DMS79 (cell line): Measurements from ENCODE around the gene SARS2.

Experiments used
- DNase-seq: peaks from one replicate; lab custom pipeline; 2025; lab: John Stamatoyannopoulos, UW

SARS2 gene

DNA sequence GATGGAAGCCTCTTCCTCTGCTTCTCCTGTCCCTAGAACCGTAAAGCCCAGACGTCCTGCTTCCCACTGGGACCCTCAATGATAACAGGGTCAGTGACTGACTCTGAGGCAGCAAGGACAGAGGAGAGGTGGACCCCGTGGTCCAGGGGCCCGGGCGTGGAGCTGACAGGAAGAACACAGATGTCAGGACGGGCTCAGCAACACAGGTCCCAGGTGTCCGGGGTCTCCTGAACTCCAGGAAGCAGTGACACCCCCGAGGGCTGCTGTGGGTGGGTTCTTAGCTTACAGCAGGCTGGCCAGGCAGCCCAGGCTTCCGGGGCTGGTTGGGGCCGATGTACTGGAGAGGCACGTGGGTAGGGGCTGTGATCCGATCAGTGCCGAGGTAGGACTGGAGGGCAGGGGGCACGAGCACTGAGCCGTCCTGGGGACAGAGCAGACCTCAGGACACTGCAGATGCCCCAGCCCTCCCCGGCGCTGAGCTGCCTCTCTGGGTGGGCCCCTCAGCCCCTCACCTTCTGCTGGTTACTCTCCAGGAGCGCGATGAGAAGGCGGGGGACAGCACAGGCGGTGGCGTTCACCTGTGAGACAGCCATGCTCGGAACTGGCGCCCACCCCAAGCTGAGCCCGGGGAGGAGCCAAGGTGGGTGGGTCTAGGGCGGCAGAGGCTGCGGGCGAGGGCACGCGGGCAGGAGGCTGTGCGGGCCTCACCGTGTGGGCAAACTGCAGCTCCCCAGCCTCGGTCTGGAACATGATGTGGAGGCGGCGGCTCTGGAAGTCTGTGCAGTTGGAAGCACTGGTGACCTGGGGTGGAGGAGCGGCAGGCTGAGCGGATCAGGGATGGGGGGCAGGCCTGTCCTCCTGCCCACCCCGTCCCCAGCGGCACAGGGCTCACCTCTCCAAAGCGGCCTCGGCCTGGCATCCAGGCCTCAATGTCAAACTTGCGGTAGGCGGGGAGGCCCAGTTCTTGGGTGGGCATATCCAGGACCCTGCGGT is 14.9 kb downstream of the SARS2 start:
- no peak for DNase-seq

DNA sequence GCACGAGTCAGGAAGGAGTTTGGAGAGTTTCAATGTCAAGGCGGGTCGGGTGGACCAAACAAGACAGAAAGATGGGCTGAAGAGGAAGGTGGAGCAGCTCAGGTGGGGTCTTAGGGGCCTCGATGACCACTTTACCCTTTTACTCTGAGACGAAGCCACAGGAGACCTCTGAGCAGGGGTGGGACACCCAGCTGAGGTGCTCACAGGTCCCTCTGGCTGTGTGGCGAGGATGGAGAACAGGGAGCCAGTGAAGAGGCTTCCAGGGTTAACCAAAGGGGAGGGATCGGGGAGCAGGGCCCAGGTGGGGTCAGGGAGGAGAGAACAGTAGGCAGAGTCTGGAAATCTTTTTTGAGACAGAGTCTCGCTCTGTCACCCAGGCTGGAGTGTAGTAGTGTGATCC is 16.6 kb downstream of the SARS2 start:
- DNase-seq: no peak

DNA sequence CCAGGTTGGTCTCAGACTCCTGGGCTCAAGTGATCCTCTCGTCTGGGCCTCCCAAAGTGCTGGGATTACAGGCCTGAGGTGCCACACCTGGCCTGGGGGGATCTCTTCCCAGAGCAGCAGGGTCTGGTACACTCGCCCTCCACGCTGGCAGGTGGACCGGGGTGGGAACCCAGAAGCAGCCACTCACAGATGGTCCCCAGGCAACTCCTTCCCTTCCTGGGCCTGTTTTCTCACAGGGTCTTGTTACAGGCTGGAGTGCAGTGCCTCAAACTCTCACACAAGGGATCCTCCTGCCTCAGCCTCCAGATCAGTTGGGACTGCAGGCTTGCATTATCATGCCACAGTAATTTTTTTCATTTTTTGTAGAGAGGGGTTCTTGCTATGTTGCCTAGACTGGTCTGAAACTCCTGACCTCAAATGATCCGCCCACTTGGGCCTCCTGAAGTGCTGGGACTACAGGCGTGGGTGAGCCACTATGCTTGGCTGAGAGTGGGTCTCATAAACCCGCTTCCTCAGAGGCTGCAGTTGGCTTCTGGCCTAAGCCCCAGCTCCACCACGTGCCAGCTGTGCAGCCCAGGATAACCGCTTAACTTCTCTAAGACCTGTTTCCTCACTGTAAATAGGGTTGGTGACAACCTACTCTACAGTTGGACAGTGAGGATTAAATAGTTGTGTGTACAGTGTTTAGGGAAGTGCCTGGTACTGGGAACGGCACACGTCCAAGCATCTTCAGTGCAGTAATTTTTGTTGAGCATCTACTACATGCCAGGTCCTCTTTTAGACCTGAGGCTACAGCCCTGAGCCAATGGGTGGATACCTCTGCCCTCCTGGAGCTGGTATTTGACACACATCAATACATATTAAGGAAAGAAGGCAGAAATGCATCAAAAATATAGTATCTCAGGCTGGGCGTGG is 17.7 kb downstream of the SARS2 start:
- DNase-seq: no peak

DNA sequence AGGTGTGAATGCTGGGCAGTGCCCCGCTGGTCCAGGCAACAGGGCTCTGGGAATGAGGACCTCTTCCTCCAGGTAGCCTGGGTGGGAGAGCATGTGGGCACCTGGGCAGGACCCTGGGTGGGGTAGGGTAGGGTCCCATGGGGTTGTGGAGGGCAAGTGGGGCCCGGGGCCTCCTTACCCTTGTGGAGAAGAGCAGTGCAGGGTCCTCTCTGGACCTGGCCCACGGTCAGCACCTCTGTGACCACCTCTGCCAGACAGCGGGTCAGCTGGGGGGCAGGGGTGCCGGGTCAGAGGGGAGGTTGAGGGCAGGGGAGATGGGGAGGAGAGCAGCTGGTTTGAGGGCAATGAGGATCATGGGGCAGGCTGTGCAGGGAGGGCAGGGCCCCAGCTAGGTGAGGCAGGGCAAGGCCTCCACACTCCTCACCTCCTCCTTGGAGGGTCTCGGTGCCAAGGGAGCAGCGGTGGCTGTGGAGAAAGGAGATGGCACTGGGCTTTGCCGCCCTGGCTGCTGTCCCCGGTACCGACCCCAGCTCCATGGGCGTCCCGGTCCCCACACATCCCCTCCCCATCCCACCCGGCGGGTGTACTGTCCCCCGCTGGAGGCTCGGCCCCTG is 19.1 kb downstream of the SARS2 start:
- no peak for DNase-seq

DNA sequence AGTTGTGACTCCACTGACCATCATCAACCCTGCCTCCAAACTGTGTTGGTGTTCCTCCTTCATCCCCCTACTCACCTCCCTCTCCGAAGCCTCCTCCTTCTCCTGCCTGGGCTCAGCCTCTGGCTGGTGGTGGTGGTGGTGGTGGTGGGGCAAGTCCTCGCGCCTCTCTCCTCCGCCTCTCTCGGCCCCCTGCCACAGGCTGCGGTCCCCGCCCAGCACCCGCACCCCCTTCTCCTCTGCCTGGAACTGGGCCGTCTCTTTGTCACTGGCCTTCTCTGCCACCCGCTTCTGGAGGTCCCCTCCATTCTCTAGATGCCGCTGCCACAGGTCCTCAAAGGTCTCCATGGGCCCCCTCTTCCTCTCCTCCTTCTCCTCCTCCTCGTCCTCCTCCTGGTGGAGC is 20.1 kb downstream of the SARS2 start:
- no peak for DNase-seq

DNA sequence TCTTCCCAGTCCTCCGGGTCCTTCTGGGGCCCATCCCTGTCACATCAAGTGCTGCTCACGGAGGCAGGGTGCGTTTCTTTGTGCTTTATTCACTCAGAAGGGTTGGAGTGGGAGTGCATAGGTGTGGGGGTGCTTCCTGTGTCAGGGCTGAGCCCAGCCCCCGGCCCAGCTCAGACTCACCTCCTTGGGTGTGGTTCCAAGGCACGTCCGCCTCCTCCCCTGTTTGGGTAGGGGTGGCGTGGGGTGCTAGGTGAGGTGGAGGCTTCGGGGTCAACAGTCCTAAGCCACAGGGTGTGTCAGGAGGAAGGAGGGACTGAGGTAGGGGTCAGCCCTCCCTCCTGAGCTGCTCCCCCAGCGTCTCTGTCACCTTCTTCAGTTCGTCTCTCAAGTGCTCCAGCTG is 21.7 kb downstream of the SARS2 start:
- no peak for DNase-seq

DNA sequence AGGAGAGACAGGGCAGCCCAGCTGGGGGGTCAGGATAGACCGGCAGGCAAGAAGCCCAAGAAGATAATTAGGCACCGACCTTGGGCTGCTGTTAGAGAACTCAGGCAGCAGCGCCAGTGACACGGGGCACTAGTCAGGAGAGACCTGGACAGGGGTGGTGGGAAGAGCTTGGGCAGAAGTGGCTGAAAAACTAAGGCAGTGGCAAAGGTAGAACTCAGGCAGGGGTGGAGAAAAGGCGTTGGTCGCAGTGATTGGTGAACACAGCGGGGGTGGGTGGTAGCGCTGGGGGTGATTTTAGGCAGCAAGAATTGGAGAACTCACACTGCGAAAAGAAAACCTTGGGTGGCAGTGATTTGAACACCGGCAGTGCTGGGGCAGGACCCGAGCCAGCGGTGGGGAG is 22.9 kb downstream of the SARS2 start:
- DNase-seq: no peak

DNA sequence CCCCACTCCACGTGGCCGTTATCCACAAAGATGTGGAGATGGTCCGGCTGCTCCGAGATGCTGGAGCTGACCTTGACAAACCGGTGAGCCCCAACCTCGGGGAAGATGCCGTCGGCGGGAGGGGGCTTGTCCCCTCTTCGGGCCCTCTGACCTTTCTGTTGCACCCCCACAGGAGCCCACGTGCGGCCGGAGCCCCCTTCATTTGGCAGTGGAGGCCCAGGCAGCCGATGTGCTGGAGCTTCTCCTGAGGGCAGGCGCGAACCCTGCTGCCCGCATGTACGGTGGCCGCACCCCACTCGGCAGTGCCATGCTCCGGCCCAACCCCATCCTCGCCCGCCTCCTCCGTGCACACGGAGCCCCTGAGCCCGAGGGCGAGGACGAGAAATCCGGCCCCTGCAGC is 23.3 kb downstream of the SARS2 start:
- DNase-seq: no peak

DNA sequence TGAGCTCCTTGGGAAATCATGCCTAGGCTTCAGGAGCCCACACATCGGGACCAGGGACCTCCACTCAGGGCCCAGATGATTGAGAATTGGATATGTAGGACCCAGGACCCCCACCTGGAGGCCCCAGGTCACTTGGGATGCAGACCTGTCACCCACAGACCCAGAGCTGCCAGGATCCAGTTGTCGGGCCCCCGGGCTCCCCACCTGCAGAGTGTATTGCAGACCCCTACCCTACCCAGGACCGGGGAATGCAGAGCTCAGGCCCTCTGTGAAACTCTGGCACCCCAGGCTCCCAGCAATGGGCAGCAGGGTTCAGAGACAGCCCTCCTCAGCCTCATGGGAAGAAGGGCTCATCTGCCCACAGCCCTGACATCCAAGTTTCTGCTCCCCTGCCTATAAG is 24.9 kb downstream of the SARS2 start:
- DNase-seq: no peak

DNA sequence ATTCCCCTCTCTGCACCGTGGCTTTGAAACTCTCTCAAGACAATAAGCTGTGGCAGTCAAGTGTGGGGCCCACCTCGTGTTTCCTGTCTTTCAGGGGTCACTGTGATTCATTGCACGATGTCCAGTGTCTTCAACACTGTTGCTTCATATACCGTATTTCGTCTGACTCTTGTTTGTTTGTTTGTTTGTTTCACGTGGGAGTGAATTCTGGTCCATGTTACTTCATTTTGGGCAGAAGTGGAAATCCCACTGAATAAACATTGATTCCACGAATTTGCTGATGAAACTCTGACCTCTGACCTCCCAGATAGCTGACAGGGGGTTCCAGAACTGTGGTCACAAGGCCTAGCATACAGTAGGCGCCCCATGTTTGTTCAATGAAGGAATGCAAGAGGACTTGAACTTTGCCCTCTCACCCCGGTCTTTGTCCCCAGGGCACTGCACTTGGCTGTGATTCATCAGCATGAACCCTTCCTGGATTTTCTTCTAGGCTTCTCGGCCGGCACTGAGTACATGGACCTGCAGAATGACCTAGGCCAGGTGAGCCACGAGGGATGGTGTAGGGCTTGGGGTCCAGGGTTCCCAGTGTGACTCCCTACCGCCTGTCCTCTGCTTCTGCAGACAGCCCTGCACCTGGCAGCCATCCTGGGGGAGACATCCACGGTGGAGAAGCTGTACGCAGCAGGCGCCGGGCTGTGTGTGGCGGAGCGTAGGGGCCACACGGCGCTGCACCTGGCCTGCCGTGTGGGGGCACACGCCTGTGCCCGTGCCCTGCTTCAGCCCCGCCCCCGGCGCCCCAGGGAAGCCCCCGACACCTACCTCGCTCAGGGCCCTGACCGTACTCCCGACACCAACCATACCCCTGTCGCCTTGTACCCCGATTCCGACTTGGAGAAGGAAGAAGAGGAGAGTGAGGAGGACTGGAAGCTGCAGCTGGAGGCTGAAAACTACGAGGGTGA is 25.7 kb downstream of the SARS2 start:
- no peak for DNase-seq

DNA sequence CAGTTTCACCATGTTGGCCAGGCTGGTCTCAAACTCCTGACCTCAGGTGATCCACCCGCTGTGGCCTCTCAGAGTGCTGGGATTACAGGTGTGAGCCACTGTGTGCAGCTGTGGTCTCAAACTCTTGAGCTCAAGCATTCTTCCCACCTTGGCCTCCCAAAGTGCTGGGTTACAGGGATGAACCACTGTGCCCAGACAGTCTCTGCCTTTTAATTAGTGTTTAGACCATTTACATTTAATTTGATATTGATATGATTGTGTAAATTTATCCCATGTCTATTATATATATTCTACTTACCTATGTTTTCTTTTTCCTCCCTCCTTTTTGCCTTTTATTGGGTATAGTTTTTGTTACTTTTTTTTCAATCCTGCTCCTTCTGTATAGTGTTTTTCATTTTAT is 28.9 kb downstream of the SARS2 start:
- DNase-seq: no peak

DNA sequence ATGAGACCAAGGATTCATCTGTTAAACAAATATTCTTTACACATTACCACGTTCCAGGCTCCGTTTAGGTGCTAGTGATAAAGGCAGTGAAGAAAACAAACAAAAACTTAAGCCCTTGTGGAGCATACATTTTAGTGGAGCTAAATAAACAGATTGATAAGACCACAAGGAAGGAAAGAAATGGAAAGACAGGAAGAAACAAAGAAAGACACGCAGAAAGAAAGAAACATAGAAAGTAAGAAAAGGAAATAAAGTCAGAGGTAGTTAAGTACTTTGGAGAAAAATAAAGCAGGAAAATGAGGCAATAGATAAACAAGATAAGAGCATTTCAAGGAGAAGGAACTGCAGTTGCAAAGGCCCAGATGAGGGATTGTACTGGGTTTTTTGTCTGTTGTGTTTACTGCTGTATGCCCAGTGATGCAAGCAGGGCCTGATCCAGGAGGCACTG is 29.8 kb downstream of the SARS2 start:
- no peak for DNase-seq

DNA sequence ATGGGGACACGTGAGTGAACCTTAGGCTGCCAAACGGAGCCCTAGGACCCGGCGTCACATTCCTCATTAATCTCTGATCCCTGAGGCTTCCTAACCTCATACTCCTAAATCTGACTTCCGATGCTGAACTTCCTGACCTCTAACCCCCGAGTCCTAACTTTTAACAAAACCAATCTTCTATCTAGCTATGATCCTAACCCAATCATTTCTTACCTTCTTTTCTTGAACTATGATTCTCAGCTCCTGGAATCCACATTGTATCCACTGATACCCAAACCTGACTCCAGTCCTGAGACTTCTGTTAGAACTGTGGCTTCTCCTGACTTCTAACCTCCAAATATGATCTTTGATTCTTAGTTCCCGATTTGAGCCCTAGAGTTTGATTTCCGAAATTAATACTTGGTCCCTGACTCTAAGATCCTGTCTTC is 30.3 kb downstream of the SARS2 start:
- no peak for DNase-seq

DNA sequence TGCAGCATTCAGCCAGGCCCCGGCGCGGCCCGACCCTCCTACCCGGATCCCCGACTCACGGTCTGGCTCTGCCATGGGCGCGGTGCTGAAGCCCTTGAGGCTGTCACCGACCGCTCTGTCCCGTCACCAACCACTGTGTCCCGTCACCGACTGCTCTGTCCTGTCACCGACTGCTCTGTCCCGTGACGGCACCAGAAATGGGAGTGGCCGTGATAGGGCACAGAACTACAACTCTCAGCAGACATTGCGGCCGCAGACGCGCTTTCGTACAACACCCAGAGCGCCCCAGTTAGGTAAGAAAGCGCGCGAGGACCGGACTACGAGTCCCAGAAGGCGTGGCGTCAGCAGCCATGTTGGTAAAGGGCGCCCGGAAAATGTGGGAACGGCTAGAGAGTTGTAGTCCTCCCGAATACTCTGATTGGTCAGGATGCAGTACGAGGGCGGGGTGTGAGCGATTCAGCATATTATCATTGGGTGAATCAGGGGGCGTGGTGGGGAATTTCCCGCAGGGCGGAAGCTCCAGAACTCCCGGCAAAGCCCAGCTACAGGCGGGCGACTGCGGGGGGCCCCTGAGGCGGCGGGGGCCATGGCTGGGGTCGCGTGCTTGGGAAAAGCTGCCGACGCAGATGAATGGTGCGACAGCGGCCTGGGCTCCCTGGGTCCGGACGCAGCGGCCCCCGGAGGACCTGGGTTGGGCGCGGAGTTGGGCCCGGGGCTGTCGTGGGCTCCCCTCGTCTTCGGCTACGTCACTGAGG is 30.9 kb downstream of the SARS2 start, which contains the start of the genes NFKBIB and SIRT2:
TSS of gene NFKBIB (plus strand) at position 523 of the 755 bp plus-strand sequence. CDS start at position 587, 64 bp downstream.
TSS of gene SIRT2 (minus strand) at position 172 of the 755 bp plus-strand sequence. CDS start at position 75, 97 bp downstream.
- DNase-seq: peak; percentile 100

DNA sequence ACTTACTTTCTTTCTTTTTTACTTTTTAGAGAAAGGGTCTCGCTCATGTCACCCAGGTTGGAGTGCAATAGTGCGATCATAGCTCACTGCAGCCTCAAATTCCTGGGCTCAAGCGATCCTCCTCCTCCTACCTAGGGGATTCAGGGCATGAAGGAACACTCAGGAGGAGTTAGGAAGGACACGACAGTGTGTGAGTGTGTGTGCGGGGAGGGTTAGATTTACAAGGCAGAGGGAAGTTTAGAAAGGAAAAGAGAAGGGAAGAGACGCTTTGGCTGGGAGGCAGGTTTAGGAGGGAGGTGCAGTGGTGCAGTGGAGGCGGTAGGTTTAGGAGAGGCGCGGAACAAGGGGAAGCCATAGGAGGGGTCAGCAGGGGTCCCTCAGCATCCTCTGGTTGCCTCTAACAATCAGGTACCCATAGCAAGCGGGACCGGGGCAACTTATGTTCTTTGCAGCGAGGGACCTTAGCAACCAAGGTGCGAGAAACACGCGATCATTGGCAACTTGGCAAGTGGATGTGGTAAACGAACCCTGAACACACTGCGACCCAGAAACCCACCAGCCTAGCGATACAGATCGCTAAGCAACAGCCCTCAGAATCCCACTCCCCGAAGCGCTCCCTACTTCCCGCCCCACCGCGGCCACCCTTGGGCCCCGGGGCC is 31.6 kb downstream of the SARS2 start:
- DNase-seq: no peak

DNA sequence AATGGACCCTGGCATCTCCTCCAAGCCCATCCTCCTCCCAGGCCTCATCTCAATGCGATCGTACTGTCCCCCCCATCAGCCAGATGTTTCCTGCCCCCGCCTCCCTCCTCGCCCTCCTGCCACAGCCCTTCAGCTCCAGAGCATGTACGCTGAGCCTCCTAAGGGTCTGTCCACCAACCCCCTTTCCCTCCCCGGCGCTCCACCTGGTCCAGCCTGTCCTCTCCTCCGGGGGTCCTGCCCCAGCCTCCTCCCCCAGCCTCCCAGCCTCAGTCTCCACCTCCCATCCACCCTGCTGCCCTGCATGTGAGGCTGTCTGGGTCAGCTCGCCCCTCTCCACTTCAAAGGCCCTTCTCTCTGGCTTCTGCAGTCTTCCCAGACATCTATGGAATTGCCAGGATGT is 35.6 kb downstream of the SARS2 start:
- no peak for DNase-seq

DNA sequence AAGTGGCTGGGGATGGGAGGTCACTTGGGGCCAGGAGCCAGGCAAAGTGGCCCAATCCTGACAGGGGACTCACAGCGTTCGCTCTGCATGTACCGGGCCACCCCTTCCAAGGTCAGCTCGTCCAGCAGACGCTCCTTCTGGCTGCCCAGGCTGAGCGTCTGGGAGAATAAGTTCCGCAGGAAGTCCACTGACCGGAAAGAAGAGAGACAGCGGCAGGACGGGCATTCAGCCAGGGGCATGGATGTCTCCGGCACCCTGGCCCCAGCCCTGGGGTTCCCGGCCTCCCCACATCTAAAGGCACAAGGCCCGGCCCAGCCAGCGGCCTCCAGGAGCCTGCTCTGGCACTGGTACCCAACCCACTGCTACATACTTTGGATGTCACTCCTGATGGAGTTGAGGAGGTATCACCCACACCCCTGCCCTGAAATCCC is 37.2 kb downstream of the SARS2 start:
- DNase-seq: peak; percentile 70

DNA sequence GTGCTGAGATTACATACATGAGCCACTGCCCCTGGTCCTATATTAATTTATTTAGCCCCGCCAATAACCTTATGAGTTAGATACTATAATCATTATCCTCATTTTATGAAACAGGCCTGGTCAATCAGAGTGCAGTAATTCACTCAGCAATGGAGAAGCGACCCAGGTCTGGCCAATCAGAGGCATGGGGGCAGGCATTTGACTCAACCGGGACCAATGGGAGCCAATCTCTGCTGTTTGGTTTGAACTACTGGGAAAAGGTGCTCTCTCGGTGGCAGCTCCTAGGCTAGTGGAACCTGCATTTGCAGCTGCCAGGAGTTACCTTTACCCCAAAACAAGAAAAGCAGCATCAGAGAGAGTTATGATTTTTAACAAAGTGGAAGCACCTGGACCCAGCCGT is 37.7 kb downstream of the SARS2 start:
- peak; percentile 70 for DNase-seq

DNA sequence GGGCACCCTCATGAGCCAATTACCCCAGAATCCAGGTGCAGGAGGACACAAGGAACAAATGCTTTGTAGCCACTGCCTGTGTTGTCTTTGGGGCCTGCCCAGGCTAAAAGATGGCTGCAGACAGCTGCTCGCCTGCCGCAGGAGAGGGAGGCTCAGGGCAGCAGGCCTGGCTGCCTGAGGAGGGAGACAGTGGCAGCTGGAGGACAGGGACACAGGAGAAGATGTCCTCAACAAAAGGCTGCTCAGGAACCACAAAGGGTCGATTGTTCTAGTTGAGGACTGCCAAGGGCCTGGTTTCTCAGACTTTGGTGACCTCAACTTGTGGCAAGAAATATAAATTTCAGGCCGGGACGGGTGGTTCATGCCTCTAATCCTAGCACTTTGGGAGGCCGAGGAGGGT is 38.8 kb downstream of the SARS2 start:
- no peak for DNase-seq
